Stimulated activated naive CD8-positive, alpha-beta T cell treated with anti-CD3 and anti-CD28 coated beads, Interleukin-15, Interleukin-2, amounts not matched to agents 100 ng/mL and 50 ng/mL, for 24 hours (primary cell): ENCODE measurements around the gene KIF25.
"Not testable (repeated sequence)": the region's sequence is repeated elsewhere in the genome, so short reads cannot be mapped to it uniquely, and the experiment has no call there.

Experiments
- H3K27ac Mint-ChIP-seq: one replicate; pipeline ENCODE4 v1.8.0; 2021; ENCODE audit warnings: mild to moderate bottlenecking, mixed read lengths
- H3K27me3 Mint-ChIP-seq: one replicate; pipeline ENCODE4 v1.8.0; 2021; ENCODE audit warnings: mixed read lengths
- H3K36me3 Mint-ChIP-seq: one replicate; pipeline ENCODE4 v1.8.0; 2021; ENCODE audit warnings: low read depth, mixed read lengths
- H3K4me1 Mint-ChIP-seq: one replicate; pipeline ENCODE4 v1.8.0; 2021; ENCODE audit warnings: low read depth, mixed read lengths
- H3K4me3 Mint-ChIP-seq: one replicate; pipeline ENCODE4 v1.8.0; 2021; ENCODE audit warnings: mild to moderate bottlenecking, mixed read lengths
- H3K9me3 Mint-ChIP-seq: one replicate; pipeline ENCODE4 v1.8.0; 2021; ENCODE audit warnings: mixed read lengths

The KIF25 gene

DNA sequence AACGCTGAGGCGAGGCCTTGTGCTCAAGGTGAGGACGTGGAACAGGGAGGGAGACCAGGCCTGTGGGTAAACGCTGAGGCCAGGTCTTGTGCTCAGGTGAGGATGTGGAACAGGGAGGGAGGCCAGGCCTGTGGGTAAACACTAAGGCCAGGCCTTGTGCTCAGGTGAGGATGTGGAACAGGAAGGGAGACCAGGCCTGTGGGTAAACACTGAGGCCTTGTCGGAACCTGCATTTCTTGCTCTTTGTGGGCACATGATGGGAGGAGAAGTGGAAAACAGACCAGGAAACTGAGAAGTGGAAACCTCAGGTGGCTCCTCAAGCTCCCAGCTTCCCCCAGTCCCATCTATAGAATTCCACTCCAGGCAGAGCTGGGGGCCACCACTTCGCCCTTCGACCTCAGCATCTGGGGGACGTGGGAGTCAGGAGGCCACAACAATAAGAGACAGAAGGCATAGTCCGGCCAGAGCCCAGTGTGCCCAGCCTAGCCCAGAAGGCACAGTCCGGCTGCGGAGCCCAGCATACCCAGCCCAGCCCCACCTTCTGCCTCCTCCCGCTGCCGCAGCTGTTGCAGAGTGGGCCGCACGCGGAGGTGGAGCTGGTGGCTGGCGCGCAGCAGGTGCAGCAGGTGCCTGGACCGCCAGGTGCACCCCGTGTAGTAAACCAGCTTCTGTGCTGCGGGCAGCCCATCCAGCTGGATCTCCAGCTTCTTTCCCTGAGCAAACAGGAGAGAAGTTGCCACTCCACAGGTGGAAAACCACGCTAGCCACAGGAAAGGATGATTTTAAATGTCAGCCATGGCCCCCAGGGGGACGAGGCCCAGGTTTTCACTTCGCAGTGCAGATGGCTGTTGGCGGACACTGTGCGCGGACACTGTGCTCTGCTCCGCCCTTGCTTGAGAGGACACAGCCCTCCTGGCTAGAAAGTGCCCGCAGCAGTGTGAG lies 64.1 kb downstream of the KIF25 start:
- Mint-ChIP-seq H3K4me3 (no peak overlapping the region), H3K27me3 (no peaks in the 10 kb centered on the region), H3K4me1 (no peaks in the 10 kb centered on the region), H3K36me3 (no peaks in the 10 kb centered on the region), H3K9me3 (no peaks in the 10 kb centered on the region), H3K27ac (no peak overlapping the region)

DNA sequence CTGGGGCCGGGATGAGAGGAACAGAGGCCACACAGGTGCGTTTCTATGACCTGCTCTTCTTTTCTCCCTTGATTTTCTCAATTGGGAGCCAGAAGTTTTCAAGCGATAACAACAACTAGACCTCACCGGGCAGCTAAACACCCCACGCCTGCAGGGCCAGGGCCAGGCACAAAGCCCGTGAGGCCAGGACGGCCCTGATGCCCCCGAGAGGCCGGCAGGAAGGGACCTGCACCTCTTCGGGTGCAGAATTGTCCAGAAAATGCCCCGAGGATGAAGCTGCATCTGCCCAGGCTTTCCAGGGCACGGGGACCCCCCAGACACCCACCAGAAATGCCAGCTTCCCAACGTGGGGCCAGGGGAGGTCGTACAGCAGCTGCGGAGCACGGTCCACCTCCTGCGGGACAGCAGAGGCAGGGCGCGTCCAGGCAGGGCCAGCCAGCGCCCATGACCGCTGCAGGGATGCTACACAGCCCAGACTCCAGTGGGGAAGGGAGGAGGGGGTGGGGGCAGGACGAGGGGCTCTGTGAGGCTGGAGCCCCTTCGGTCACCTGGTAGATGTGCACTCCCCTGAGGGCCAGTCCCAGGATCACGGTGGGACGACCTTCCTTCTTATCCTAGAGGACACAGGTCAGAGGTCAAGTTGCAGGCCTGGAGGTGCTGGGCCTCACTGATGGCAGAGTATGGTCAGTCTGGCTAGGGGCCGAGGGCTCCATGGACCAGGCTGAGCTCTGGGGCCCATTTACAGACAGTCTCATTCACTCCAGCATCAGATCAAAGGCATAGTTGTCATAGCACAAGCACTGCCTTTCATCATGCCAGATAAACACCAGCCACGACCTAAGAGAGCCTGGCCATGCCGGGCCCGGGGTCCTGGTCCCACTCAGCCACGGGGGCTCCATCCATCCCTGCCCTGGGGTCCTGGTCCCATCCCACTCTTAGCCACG lies 65.1 kb downstream of the KIF25 start:
- no peak overlapping the region for H3K4me3 Mint-ChIP-seq
- no peak overlapping the region for H3K27ac Mint-ChIP-seq
- H3K4me1 Mint-ChIP-seq: no peaks in the 10 kb centered on the region
- no peaks in the 10 kb centered on the region for H3K27me3 Mint-ChIP-seq
- no peaks in the 10 kb centered on the region for H3K36me3 Mint-ChIP-seq
- no peaks in the 10 kb centered on the region for H3K9me3 Mint-ChIP-seq

DNA sequence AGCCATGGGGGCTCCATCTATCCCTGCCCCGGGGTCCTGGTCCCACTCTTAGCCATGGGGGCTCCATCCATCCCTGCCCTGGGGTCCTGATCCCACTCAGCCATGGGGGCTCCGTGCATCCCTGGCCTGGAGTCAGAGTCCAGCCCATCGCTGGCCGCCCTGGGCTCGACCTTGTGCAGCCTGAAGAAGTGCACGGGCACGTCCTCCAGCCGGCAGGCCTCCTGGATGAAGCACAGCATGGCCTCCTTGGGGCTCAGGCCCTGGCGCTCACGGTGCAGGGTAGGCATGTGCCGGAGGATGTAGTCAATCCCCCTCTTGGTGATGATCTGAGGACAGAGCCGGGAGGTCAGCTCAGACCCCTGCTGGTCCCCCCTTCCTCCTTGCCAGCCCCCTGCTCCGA lies 66.0 kb downstream of the KIF25 start:
- no peaks in the 10 kb centered on the region for H3K4me1 Mint-ChIP-seq
- no peak overlapping the region for H3K27ac Mint-ChIP-seq
- no peaks in the 10 kb centered on the region for H3K27me3 Mint-ChIP-seq

DNA sequence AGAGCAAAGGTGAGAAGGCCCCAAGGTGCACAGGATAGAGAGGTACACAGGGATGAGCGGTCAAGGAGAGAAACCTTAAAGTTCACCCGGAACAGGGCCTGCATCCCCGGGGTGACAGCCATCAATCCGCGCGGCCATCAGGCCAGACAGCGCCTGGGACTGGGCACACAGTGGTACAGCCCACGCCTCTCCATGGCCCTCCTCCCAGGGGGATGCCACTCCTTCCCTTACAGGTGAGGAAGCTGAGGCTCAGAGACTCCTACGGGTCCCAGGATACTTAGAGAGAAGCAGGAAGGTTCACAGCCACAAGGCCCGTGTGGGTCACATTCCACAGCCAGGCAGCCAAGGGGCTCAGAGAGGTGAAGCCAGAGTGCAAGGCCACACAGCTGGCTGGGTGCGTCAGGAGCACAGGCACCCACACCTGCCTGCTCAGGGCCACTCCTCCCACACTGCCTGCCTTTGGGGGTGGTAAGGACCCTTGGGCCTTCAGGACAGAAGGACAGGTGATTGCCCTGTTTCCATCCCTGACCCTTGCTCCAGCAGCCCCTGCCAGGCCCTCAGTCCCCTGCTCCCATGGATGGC lies 66.8 kb downstream of the KIF25 start:
- Mint-ChIP-seq H3K9me3 (no peaks in the 10 kb centered on the region), H3K36me3 (no peaks in the 10 kb centered on the region), H3K27me3 (no peaks in the 10 kb centered on the region), H3K27ac (no peak overlapping the region), H3K4me3 (no peak overlapping the region), H3K4me1 (no peaks in the 10 kb centered on the region)

More for the DNA sequence above, 66.0 kb downstream of the KIF25 start:
- Mint-ChIP-seq H3K36me3 (no peaks in the 10 kb centered on the region), H3K4me3 (no peak overlapping the region), H3K9me3 (no peaks in the 10 kb centered on the region)

DNA sequence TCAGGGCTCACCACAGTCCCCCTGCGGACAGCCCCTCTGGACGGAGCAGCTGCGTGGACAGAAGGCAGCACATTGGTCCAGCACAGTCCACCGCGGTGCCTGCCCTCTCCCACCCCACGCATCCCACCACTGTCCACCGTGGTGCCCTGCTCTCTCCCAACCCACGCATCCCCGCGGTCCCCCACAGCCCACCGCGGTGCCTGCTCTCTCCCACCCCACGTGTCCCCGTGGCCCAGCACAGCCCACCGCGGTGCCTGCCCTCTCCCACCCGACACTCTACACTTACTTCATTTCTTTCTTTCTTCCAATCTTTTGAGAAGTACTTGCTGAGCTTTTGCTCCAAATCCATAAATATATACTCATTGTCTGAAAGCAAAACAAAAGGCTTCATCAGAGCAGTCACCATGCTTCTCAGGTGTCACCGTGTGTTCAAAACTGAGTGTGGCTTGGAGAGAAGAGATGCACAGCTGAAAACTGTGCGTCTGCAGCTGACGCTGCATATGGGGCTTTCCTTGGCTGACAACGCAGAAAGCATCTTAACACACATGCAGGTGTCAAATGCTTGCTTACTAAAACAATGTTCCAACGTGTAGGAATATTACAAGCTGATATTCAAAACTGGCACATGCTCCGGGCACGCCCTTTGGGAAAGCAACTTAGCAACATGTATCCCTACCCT lies 69.7 kb downstream of the KIF25 start:
- H3K9me3 Mint-ChIP-seq: no peaks in the 10 kb centered on the region
- H3K27me3 Mint-ChIP-seq: no peaks in the 10 kb centered on the region
- H3K4me1 Mint-ChIP-seq: no peaks in the 10 kb centered on the region
- H3K4me3 Mint-ChIP-seq: no peak overlapping the region
- H3K36me3 Mint-ChIP-seq: no peaks in the 10 kb centered on the region
- no peak overlapping the region for H3K27ac Mint-ChIP-seq

DNA sequence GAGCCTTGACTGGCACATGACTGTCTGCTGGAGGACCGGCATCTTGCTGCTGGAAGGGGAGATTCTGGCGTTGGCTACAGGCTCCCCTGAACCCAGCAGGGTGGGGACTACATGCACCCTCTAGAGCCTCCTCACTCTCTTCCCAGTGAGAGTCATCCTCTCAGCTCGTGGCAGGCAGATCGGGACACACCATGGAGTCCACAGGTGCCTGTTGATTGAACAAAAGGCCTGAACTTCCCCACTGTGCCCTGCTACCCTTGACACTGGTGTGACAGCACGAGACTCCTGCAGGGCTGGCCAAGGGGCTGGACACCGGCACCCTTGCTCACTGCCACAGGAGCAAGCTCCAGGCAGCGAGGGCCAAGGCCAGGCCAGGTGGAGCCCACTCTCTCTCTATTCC lies 73.3 kb downstream of the KIF25 start:
- Mint-ChIP-seq H3K27ac (no peak overlapping the region), H3K27me3 (no peaks in the 10 kb centered on the region), H3K36me3 (no peaks in the 10 kb centered on the region), H3K4me3 (no peak overlapping the region), H3K9me3 (no peaks in the 10 kb centered on the region), H3K4me1 (no peaks in the 10 kb centered on the region)

DNA sequence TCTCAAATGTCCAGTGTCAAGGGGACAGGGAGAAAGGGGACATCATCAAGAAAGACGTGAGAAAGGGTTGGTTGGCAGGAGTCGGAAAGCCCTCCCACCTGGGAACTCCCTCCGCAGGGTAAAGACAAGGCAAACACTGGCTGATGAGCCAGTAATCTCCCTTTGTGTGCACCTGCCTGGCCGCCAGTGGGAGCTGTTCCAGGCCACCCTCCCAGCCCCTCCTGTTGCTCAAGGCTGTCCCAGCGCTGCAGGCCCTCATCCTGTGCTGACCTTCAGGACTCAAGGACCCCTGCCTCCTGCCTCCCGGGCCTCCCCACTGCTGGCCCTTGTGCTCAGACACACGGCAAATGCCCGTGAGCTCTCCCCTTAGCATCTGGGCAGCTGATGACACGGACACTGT lies 74.1 kb downstream of the KIF25 start:
- Mint-ChIP-seq H3K27me3 (no peaks in the 10 kb centered on the region), H3K4me1 (no peaks in the 10 kb centered on the region), H3K4me3 (no peak overlapping the region), H3K9me3 (no peaks in the 10 kb centered on the region), H3K36me3 (no peaks in the 10 kb centered on the region), H3K27ac (no peak overlapping the region)

DNA sequence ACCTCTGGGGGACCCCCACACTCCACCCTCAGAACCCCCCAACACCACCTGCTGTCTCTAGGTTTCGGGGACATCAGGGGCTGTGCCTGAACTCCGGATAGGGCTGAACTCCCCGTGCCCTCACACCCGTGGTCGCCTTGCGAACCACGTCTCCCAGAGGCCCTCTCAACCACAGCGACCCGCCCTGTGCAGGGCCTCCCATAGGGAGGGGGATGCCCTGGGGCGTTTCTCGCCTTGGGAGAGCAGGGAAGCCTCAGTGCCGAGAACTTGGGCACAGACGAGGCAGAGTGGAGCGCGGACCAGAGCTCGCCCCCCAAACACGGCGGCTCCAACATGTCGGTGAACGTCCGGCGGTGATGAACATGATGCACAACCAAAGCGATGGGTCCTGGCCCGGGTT lies 74.8 kb downstream of the KIF25 start:
- H3K4me1 Mint-ChIP-seq: no peaks in the 10 kb centered on the region
- H3K4me3 Mint-ChIP-seq: no peak overlapping the region
- no peaks in the 10 kb centered on the region for H3K36me3 Mint-ChIP-seq
- no peak overlapping the region for H3K27ac Mint-ChIP-seq
- no peaks in the 10 kb centered on the region for H3K9me3 Mint-ChIP-seq
- no peaks in the 10 kb centered on the region for H3K27me3 Mint-ChIP-seq

DNA sequence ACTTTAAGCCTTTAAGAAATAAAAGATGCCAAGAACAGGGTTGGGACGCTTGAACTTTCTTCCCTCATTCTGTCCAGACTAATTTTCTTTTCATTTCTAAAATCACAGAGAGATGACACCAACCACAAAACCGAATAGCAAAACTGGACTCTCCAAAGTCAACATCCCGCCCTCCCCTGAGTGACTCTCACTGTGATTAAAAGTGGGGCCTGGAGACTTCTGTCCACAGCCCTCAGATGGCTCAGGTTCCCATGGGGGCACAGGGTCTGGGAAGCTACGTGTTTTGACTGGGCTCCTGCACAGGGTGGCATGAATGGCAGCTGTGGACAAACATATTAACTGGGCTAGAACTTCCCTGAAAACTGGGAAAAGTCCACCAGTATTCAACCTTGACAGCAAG lies 75.3 kb downstream of the KIF25 start:
- H3K4me1 Mint-ChIP-seq: no peaks in the 10 kb centered on the region
- no peak overlapping the region for H3K4me3 Mint-ChIP-seq

DNA sequence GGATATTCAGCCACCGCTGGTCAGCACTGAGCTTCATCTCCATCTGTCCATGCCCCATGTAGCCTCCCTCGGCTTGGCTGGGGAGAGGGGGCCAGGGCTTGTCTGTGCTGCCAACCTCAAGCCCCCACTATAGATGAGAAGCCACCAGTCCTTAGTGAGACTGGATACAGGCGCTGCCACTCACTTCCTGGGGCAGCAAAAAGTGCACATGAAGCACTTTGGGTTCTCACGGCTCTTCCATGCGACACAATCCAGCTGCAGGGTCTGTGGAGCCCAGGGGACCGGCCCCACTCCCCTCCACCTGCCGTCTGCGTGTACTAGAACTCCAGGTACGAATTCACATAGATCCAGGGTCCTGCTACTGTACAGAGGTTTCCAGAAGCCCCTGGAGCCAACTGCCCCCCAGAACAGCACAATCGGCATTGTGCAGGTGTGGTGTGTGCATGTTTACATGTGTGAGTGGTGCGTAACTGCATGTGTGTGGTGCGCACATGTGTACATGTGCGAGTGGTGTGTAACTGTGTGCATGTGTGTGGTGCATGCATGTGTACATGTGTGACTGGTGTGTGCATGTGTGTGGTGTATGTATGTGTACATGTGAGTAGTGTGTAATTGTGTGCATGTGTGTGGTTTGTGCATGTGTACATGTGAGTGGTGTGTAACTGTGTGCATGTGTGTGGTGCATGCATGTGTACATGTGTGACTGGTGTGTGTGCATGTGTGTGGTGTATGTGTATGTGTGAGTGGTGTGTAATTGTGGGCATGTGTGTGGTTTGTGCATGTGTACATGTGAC lies 76.7 kb downstream of the KIF25 start:
- H3K27me3 Mint-ChIP-seq: no peaks in the 10 kb centered on the region
- no peak overlapping the region for H3K4me3 Mint-ChIP-seq
- no peaks in the 10 kb centered on the region for H3K9me3 Mint-ChIP-seq
- H3K4me1 Mint-ChIP-seq: no peaks in the 10 kb centered on the region
- H3K27ac Mint-ChIP-seq: no peak overlapping the region
- no peaks in the 10 kb centered on the region for H3K36me3 Mint-ChIP-seq

More for the DNA sequence above, 75.3 kb downstream of the KIF25 start:
- Mint-ChIP-seq H3K9me3 (no peaks in the 10 kb centered on the region), H3K36me3 (no peaks in the 10 kb centered on the region), H3K27ac (no peak overlapping the region), H3K27me3 (no peaks in the 10 kb centered on the region)

DNA sequence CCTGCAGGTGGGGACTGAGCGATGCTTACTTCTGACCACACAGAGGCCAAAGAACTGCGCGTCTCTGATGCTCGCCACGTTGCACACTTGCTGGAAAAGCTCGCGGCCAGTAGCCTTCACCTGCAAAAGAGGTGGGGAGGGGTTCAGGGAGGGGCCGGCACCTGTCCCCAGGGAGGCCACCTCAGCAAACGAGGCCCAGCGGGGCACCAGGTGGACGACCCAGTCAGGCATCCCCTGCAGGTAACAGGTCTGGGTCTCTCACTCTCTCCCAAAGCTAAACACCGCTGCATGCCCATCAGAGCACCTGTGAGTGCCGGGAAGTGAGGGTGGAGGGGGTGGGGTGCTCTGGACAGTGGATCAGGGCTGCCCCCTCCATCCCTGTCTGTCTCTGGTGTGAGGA lies 77.7 kb downstream of the KIF25 start:
- no peak overlapping the region for H3K4me3 Mint-ChIP-seq
- H3K9me3 Mint-ChIP-seq: no peaks in the 10 kb centered on the region
- H3K4me1 Mint-ChIP-seq: no peaks in the 10 kb centered on the region
- H3K27me3 Mint-ChIP-seq: no peaks in the 10 kb centered on the region
- H3K27ac Mint-ChIP-seq: no peak overlapping the region
- H3K36me3 Mint-ChIP-seq: no peaks in the 10 kb centered on the region

DNA sequence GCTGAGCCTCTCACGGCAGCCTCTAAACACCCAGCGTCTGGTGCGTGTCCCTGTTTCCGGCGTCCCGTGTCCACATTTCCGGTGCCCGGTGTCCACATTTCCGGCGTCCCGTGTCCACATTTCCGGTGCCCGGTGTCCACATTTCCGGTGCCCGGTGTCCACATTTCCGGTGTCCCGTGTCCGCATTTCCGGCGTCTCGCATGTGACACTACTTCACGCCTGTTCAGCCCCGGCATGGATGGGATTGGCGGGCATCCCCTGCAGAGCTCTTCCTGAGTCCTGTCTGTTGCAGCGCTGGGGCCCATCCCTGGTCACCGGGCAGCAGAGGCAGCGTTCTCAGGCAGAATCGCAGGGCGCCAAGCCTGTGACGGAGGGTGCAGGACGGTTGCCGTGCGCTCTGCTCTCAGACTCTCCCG lies 78.3 kb downstream of the KIF25 start:
- H3K4me1 Mint-ChIP-seq: no peaks in the 10 kb centered on the region
- no peak overlapping the region for H3K27ac Mint-ChIP-seq
- no peak overlapping the region for H3K4me3 Mint-ChIP-seq
- no peaks in the 10 kb centered on the region for H3K27me3 Mint-ChIP-seq
- no peaks in the 10 kb centered on the region for H3K36me3 Mint-ChIP-seq
- H3K9me3 Mint-ChIP-seq: no peaks in the 10 kb centered on the region

DNA sequence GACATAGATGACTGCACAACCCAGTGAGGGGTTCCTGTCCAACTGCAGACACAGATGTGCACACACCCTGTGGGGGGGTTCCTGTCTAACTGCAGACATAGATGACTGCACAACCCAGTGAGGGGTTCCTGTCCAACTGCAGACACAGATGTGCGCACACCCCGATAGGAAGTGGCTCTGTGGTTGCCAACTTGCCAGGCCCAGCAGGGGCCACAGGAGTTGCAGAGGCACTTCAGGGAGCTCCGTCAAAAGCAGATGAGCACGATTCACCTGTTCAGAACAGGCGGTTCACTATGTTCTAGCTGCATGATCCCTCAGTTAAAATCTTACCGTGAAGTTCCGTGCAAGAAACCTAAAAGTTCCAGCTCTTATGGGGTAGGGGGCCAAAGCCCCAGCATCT lies 79.9 kb downstream of the KIF25 start:
- not testable (repeated sequence) for H3K4me1 Mint-ChIP-seq, H3K27me3 Mint-ChIP-seq, H3K27ac Mint-ChIP-seq, H3K36me3 Mint-ChIP-seq, H3K9me3 Mint-ChIP-seq, H3K4me3 Mint-ChIP-seq
